GM12864 (cell line): Measurements from ENCODE around the gene SMIM20.

Source experiments
- DNase-seq: peaks from one replicate; pipeline ENCODE4 v3.0.0-alpha.2; 2011; ENCODE audit warnings: low read depth
- H3K4me3 ChIP-seq: 2 replicates; pipeline ENCODE4 v1.5.1; 2011; ENCODE audit warnings: mild to moderate bottlenecking, low read depth, low read length, control low read depth
- TF ChIP-seq, protein P1 (sequence below): IDR thresholded peaks from 2 replicates; pipeline ENCODE4 v1.5.1; 2011; ENCODE audit warnings: low read depth, mild to moderate bottlenecking, moderate library complexity, low read length, control low read depth, inconsistent platforms; ENCODE audit errors: missing control alignments

Gene SMIM20

DNA sequence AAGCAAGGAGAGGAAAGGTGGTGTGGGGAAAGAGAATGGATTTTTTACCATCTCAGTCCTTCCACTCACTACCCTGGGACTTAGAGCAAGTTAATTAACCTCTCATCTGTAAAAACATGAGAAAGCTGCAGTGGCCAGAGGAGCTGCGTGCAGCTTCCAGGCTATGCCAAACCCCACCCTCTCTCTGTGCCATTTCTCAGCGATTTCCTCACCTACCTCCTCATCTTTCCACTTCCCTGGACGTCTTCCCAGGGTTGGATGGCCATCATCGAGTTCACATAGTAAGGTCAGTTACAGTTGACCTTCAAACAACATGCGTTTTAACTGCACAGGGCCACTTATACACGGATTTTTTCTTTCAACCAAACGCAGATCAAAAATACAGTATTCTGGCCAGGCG, 64.3 kb downstream of the SMIM20 start:
- DNase-seq = no peak
- no peak overlapping the region for H3K4me3 ChIP-seq
- TF ChIP-seq, protein P1, sequence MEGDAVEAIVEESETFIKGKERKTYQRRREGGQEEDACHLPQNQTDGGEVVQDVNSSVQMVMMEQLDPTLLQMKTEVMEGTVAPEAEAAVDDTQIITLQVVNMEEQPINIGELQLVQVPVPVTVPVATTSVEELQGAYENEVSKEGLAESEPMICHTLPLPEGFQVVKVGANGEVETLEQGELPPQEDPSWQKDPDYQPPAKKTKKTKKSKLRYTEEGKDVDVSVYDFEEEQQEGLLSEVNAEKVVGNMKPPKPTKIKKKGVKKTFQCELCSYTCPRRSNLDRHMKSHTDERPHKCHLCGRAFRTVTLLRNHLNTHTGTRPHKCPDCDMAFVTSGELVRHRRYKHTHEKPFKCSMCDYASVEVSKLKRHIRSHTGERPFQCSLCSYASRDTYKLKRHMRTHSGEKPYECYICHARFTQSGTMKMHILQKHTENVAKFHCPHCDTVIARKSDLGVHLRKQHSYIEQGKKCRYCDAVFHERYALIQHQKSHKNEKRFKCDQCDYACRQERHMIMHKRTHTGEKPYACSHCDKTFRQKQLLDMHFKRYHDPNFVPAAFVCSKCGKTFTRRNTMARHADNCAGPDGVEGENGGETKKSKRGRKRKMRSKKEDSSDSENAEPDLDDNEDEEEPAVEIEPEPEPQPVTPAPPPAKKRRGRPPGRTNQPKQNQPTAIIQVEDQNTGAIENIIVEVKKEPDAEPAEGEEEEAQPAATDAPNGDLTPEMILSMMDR = no peak
